HG02885 (cell line): ENCODE measurements around the gene ADGRF3.
A peak's percentile ranks its signal among the peaks of the same experiment; 100 is the strongest.
"Not testable (repeated sequence)": the region's sequence is repeated elsewhere in the genome, so short reads cannot be mapped to it uniquely, and the experiment has no call there.

Experiments used
- ATAC-seq: cut with Tn5 transposase; IDR thresholded peaks from one replicate; pipeline ENCODE4 v1.9.1; 2021; ENCODE audit warnings: mild to moderate bottlenecking; ENCODE audit not compliant: unreplicated experiment, poor library complexity

ADGRF3 gene

DNA sequence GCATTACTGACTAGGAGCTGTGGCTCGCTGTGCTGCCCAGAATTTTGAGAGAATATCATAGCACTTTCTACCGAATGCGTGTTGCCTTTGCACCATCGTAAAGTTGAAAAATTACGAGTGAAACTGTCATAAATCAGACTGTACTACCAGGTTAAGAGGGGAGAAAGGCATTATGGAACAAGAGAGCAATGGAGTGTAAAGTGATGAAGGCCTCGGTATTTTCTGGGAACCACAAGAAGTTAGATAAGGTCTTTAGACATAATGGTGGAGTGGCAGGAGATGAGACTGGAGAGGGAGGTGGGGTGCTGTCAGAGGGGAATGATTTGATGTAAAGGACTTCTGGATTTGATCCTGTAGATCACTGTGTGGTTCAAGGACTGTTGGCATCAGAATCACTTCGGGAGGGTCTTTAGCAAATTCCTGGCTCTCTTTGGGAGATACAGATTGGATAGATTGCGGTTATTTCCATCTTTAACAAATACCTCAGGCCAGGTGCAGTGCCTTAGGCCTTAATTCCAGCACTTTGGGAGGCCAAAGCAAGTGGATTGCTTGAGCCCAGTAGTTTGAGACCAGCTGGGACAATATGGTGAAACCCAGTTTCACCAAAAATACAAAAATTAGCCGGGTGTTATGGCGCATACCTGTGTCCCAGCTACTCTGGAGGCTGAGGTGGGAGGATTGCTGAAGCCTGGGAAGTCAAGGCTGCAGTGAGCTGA is 4.9 kb upstream of the ADGRF3 start:
- ATAC-seq, result no peak

GRCh38 chr2:26349690-26350089 is 3.1 kb upstream of the ADGRF3 start:
- no peak for ATAC-seq

- ATAC-seq, result no peak
Observed at GRCh38 chr2:26347286-26347865, 787 bp upstream of the ADGRF3 start.

DNA sequence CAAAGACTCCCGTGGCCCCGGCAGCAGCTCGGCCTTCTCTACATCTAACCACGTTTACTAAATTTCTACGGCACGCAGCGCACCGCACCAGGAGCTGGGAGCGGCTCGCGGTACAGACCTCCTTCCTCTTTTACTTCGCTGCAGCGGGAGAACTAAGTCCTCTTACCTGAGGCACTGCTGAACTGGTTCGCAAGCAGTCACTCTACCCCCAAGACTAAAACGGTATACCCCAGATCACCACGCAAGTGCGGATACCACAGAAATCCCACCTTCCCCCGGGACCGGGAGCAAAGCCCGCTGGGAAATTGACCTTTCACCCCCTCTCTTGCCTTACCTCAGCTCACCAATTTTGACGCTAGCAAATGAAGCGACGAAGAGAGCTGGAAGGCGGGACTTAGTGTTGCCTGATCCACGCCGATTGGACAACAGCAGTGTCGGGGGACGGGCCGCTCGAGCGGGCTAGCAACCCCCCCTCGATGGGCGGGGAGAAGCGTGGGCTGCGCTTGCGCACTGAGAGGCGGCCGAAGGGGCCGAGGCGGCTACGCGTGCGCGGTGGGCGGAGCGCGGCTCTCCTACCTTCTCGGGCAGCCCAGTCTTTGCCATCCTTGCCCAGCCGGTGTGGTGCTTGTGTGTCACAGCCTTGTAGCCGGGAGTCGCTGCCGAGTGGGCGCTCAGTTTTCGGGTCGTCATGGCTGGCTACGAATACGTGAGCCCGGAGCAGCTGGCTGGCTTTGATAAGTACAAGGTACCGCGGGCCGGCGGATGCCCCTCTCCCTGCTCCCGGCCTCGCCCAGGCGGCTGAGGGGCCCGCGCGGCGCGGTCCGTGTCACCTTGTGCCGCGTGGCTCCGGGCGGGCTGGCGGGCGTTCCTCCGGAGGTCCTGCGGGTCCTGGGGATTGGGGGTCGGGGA is 790 bp downstream of the ADGRF3 start, which contains the start of gene SELENOI:
Gene SELENOI, plus strand, starts transcription at position 599 of the 909 bp plus-strand sequence. Its CDS starts 90 bp downstream, at position 689.
- ATAC-seq, result peak; percentile 95

- ATAC-seq, result no peak
Observed at GRCh38 chr2:26345283-26345544, 1.4 kb downstream of the ADGRF3 start.

DNA sequence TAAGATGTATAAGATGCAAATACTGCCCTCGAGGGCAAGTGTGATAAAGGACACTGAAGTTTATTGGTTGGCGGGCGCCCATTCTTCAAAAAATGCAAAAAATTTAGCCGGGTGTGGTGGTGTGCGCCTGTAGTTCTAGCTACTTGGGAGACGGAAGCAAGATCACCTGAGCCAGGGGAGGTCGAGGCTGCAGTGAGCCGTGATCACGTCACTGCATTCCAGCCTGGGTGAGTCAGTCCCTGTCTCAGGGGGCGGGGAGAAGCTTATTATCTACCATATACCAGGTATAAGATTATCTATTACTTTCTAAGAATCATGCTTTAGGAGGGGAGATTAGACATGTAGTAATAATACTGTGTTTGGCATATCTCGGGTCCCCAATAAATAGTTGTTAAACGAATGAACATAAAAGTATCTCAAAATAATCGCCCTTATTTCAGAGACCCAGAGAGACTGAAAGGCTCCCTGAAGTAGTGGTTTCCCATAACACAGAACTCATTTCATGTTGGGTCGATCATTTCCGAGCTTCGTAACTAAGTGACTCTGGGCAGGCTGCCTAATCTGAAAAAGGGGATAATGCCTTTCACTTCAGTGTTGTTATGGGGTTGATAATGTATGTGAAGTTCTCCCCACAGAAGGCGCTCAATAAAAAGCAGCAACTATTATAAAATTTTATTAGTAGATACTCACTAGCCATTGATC is 1.9 kb downstream of the ADGRF3 start:
- no peak for ATAC-seq

GRCh38 chr2:26340831-26341230 is 5.8 kb downstream of the ADGRF3 start:
- ATAC-seq, result no peak

GRCh38 chr2:26337298-26337697 is 9.3 kb downstream of the ADGRF3 start:
- ATAC-seq, result no peak

DNA sequence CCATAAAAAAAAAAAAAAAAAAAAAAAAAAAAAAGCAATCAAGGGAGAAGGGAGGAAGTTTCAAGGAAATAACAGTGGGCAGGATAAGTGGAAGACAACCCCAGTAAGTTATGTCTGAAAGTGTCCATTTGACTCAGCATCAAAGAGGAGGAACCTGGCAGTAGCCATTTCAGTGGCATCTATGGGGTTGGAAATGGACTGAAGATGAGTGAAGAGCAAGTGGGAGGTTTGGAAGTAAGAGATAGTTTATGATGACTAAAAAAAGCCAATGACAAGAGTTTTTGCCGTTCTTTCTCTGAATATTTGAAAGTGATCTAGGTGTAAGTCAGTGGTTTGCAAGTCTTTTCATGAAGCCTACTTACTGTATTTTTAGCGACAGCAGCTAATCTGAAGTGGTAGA is 9.9 kb downstream of the ADGRF3 start:
- no peak for ATAC-seq

DNA sequence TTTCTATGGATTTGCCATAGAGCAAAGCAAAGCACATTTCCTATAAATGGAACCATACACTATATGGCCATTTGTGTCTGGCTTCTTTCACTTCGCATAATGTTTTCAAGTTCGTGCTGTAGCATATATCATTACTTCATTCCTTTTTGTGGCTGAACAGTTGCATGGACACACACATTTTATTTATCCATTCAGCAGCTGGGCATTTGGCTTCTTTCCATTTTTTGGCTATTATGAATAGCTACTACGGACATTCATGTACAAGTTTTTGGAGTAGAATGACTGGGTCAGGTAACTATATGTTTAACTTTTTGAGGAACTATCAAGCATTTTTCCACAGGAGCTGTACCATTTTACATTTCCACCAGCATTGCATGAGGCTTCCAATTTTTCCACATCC is 11.4 kb downstream of the ADGRF3 start:
- ATAC-seq, result no peak

GRCh38 chr2:26333293-26333692 is 13.3 kb downstream of the ADGRF3 start:
- no peak for ATAC-seq

DNA sequence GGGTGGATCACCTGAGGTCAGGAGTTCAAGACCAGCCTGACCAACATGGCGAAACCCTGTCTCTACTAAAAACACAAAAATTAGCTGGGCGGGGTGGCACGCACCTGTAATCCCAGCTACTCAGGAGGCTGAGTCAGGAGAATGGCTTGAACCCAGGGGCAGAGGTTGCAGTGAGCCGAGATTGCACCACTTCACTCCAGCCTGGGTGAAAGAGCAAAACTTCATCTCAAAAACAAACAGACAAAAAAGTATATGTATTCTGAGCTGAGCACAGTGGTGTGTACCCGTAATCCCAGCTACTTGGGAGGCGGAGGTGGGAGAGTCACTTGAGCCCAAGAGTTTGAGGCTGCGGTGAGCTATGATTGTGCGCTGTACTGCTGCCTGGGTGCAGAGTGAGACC is 15.3 kb downstream of the ADGRF3 start:
- ATAC-seq, result not testable (repeated sequence)

DNA sequence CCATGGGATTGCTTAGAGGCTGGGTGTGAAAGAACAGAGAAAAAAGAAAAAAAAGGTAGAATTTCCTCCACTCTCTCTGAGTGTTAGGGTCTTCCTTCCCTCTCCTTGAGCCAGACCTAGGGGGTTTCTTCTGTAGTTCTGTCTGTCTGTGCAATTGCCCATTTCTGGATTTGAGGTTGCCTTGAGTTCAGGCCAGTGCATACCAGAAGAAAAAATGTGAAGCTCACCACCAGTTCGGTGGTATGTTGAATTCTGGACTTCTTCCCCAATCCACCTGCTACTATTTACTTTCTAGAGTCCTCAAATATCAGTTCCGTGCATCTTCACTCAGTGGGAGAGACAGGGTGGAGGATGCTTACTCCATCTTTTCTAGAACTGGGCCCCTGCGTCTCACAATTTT is 16.0 kb downstream of the ADGRF3 start:
- ATAC-seq, result no peak

DNA sequence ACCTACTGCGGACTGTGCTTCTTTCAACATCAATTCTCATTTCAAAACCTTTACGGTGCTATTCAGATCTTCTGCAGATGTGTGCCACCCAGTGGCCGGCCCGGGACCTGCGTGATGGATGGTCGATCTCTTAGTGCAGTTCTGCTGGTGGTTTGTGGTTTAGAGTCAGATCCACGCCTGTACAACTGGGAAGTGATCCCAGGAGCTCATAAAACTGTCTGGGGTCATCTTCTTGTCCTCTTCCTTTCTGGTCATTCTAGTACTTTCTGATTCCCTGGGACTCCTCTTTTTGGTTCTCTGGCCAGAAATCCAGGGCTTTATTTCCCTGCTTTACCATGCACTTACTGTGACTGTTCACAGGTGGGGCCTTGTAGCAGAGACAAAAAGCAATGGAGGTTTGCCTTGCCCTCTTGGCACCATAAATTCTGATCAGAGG is 16.5 kb downstream of the ADGRF3 start:
- peak; percentile 75 for ATAC-seq

- not testable (repeated sequence) for ATAC-seq
Observed at GRCh38 chr2:26329083-26329482, 17.5 kb downstream of the ADGRF3 start.

GRCh38 chr2:26327291-26328272 is 19.0 kb downstream of the ADGRF3 start:
- ATAC-seq, result no peak

DNA sequence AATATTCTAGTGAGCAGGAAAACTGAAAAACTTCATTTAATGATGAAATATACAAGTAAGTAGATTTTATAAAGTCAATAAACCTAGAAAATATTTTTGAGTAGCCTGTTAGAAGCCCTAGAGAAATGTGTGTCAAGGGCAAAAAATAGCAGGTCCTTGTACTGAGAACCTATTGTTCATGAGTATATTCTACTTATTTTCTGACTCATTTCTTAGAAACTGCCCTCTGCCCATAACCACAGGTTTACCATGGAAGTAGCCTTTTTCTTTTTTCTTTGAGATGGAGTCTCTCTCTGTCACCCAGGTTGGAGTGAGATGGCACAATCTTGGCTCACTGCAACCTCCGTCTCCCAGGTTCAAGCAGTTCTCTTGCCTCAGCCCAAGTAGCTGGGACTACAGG is 20.1 kb downstream of the ADGRF3 start:
- no peak for ATAC-seq

DNA sequence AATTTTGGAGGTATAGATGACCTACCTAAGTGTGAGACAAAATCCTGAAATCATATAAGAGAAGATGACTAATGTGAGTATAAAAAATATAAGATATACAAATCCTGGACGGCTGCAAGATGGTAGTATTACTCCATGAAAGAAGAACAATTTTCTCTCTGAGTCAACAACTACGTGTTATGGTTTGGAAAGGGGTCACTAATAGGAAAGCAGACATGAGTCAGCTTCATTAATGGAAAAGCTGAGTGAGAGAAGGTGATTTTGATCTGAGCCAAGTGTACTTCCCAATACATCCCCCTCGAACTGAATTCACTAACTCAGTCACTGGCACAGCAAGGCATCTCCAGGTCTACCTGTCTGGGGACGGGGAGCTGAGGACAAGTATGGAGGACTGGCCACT is 20.7 kb downstream of the ADGRF3 start:
- ATAC-seq, result no peak

DNA sequence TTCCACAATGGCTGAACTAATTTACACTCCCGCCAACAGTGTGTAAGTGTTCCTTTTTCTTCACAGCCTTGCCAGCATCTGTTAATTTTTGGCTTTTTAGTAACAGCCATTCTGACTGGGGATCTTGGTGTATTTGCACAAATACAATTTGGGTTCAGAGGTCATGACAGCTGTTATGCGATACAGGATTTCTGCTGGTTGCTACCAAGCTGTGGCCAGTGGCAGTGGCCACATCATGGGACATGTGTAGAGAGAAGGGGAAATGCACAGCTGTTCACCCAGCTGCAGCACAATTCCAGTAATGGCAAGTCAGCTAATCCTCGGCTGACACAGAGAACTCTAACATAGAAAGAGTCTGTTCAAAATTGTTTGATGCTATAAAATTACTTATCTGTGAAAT is 21.7 kb downstream of the ADGRF3 start:
- ATAC-seq, result no peak

DNA sequence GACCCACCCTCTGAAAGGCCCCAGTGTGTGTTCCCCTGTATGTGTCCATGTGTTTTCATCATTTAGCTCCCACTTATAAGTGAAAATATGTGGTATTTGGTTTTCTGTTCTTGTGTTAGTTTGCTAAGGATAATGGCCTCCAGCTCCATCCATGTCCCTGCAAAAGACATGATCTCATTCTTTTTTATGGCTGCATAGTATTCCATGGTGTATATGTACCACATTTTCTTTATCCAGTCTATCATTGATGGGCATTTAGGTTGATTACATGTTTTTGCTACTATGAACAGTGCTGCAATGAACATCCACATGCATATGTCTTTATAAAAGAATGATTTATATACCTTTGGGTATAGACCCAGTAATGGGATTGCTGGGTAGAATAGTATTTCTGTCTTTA is 22.1 kb downstream of the ADGRF3 start:
- ATAC-seq, result not testable (repeated sequence)
